ENCODE measurements around the gene SLC6A4. TPM values are rescaled to one million over a fixed set of nuclear protein-coding genes. Genes with fewer than 3 reads are reported as not detected.

Gene SLC6A4
- total RNA-seq, 1 experiment from 2014 or later = 20.6 TPM

DNA sequence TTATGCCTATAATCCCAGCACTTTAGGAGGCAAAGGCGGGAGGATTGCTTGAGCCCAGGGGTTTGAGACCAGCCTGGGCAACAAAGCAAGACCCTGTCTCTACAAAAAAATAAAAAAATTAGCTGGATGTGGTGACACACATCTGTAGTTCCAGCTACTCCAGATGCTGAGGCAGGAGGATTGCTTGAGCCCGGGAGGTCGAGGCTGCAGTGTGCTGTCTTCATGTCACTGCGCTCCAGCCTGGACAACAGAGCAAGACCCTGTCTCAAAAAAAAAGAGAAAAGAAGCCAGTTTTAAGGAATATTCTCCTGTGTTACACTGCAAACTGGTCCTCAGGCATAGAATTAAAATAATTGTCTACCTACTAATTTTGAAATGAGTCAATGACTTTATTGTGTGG, 71.0 kb downstream of the SLC6A4 start:
- H3K4me1 Mint-ChIP-seq (ENCODE audit: low read depth, unreplicated experiment) = no peaks in the 10 kb centered on the region
- peaks cover under 1% of the 10 kb centered on the region for H3K9me3 Mint-ChIP-seq (ENCODE audit: unreplicated experiment)
- Histone ChIP-seq H3K27me3 (replicated peaks; ENCODE audit: control insufficient read depth, insufficient read depth, low read length) (no peaks in the 10 kb centered on the region), H3K36me3 (ENCODE audit: control insufficient read depth, insufficient read depth, low read length) (no peaks in the 10 kb centered on the region), H3K4me1 (no peaks in the 10 kb centered on the region), H3K9me3 (no peaks in the 10 kb centered on the region), H3K4me3 (ENCODE audit: low read depth, low read length) (no peak overlapping the region)
- no peak overlapping the region for H3K27ac Mint-ChIP-seq (ENCODE audit: unreplicated experiment)
- BruUV-seq (replicated peaks) = no TSS peak
- intact Hi-C loops (cut with micrococcal nuclease; ENCODE audit: unreplicated experiment) = no loop called here
- H3K36me3 Mint-ChIP-seq (ENCODE audit: insufficient read depth, unreplicated experiment) = peaks cover 20% of the 10 kb centered on the region
- H3K27me3 Mint-ChIP-seq (ENCODE audit: insufficient read depth, unreplicated experiment) = no peaks in the 10 kb centered on the region
- POLR2A ChIA-PET = no interaction called here
- no peak for DNase-seq
- CTCF ChIA-PET = interaction anchor here (0.6 kb wide), 1 partner anchor 173 kb away, joined by 3 read pairs; no protein-coding TSS in a partner anchor
- H3K4me3 Mint-ChIP-seq (ENCODE audit: unreplicated experiment) = no peak overlapping the region
- TF ChIP-seq, protein P1, sequence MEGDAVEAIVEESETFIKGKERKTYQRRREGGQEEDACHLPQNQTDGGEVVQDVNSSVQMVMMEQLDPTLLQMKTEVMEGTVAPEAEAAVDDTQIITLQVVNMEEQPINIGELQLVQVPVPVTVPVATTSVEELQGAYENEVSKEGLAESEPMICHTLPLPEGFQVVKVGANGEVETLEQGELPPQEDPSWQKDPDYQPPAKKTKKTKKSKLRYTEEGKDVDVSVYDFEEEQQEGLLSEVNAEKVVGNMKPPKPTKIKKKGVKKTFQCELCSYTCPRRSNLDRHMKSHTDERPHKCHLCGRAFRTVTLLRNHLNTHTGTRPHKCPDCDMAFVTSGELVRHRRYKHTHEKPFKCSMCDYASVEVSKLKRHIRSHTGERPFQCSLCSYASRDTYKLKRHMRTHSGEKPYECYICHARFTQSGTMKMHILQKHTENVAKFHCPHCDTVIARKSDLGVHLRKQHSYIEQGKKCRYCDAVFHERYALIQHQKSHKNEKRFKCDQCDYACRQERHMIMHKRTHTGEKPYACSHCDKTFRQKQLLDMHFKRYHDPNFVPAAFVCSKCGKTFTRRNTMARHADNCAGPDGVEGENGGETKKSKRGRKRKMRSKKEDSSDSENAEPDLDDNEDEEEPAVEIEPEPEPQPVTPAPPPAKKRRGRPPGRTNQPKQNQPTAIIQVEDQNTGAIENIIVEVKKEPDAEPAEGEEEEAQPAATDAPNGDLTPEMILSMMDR (IDR thresholded peaks at IDR 0.05; ENCODE audit: insufficient read depth in 1 of 2, low read depth in 1 of 2, low read length in 1 of 2, severe bottlenecking in 1 of 2, unreplicated experiment in 1 of 2) = no peak

DNA sequence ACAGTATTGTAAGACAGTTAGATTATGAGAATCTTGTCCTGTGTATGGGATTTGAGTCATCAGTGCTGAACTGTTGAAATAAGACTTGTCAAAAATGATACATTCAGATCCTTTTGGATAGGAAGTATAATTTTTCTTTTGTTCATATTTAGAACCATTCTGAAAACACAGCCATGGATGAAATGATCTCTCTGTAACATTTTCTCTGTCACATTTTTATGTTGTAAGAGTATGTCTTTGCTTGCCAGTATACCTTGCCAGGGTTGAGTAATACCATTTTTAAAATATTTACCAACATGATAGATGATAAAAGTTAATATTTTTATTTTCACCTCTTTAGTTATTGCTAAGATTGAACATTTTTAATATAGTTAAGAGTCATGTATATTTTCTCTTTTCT, 73.9 kb downstream of the SLC6A4 start:
- Histone ChIP-seq H3K27me3 (replicated peaks; ENCODE audit: control insufficient read depth, insufficient read depth, low read length) (no peaks in the 10 kb centered on the region), H3K9me3 (peaks cover 8% of the 10 kb centered on the region), H3K4me3 (ENCODE audit: low read depth, low read length) (no peak overlapping the region), H3K36me3 (ENCODE audit: control insufficient read depth, insufficient read depth, low read length) (no peaks in the 10 kb centered on the region), H3K4me1 (no peaks in the 10 kb centered on the region)
- TF ChIP-seq, protein P1 (IDR thresholded peaks at IDR 0.05; ENCODE audit: insufficient read depth in 1 of 2, low read depth in 1 of 2, low read length in 1 of 2, severe bottlenecking in 1 of 2, unreplicated experiment in 1 of 2) = no peak
- Mint-ChIP-seq H3K27me3 (ENCODE audit: insufficient read depth, unreplicated experiment) (no peaks in the 10 kb centered on the region), H3K4me1 (ENCODE audit: low read depth, unreplicated experiment) (no peaks in the 10 kb centered on the region), H3K9me3 (ENCODE audit: unreplicated experiment) (peaks cover 23% of the 10 kb centered on the region), H3K4me3 (ENCODE audit: unreplicated experiment) (no peak overlapping the region), H3K27ac (ENCODE audit: unreplicated experiment) (no peak overlapping the region), H3K36me3 (ENCODE audit: insufficient read depth, unreplicated experiment) (peaks cover 30% of the 10 kb centered on the region)
- CTCF ChIA-PET = no interaction called here
- intact Hi-C loops (cut with micrococcal nuclease; ENCODE audit: unreplicated experiment) = no loop called here
- no TSS peak for BruUV-seq (replicated peaks)
- no peak for DNase-seq
- POLR2A ChIA-PET = no interaction called here

DNA sequence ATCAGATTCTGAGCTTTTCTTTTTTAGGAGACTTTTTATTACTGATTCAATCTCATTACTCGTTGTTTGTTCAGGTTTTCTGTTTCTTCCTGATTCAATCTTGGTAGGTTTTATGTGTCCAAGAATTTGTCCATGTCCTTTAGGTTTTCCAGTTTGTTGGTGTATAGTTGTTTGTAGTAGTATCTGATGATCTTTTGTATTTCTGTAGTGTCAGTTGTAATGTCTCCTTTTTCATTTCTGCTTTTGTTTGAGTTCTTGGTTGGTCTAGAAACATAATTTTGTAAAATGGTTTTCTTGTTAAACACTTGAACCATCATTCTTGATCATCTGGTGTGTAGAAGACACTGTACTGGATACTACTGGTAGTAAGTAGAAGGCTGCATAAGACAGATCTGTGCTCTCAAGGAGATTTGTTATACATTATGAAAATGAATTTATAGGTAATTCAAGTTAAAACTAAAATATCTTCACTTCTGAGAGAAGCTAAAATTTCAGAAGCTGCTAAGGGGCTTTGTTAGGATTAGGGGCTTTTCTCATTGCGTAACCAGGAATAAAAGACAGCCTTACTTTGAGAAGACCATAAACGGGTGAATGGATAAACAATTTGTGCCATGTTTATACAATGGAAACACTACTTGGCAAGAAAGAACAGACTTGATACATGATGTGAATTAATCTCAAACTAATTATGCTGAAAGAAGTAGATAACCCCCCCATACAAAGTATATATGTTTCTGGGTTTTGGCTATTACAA, 74.9 kb downstream of the SLC6A4 start:
- no TSS peak for BruUV-seq (replicated peaks)
- no peaks in the 10 kb centered on the region for H3K27me3 ChIP-seq (replicated peaks; ENCODE audit: control insufficient read depth, insufficient read depth, low read length)
- H3K4me1 Mint-ChIP-seq (ENCODE audit: low read depth, unreplicated experiment) = no peaks in the 10 kb centered on the region
- TF ChIP-seq, protein P1 (IDR thresholded peaks at IDR 0.05; ENCODE audit: insufficient read depth in 1 of 2, low read depth in 1 of 2, low read length in 1 of 2, severe bottlenecking in 1 of 2, unreplicated experiment in 1 of 2) = no peak
- no peak overlapping the region for H3K27ac Mint-ChIP-seq (ENCODE audit: unreplicated experiment)
- H3K9me3 Mint-ChIP-seq (ENCODE audit: unreplicated experiment) = peaks cover 23% of the 10 kb centered on the region
- no peak for DNase-seq
- H3K9me3 ChIP-seq = peaks cover 8% of the 10 kb centered on the region
- H3K4me1 ChIP-seq = no peaks in the 10 kb centered on the region
- POLR2A ChIA-PET = no interaction called here
- CTCF ChIA-PET = no interaction called here
- no peak overlapping the region for H3K4me3 ChIP-seq (ENCODE audit: low read depth, low read length)
- no peak overlapping the region for H3K4me3 Mint-ChIP-seq (ENCODE audit: unreplicated experiment)
- H3K27me3 Mint-ChIP-seq (ENCODE audit: insufficient read depth, unreplicated experiment) = no peaks in the 10 kb centered on the region
- intact Hi-C loops (cut with micrococcal nuclease; ENCODE audit: unreplicated experiment) = no loop called here
- H3K36me3 ChIP-seq (ENCODE audit: control insufficient read depth, insufficient read depth, low read length) = no peaks in the 10 kb centered on the region
- H3K36me3 Mint-ChIP-seq (ENCODE audit: insufficient read depth, unreplicated experiment) = peaks cover 37% of the 10 kb centered on the region
